Neuronal stem cell (in vitro differentiated cells): ENCODE measurements around the gene GGA1.

Source experiments
- DNase-seq: peaks from one replicate; pipeline ENCODE4 v3.0.0-alpha.2; 2013; ENCODE audit warnings: low spot score
- H2AFZ ChIP-seq: one replicate; pipeline ENCODE4 v1.6.1; 2013; ENCODE audit warnings: mild to moderate bottlenecking, low read length, inconsistent platforms
- H2AK5ac ChIP-seq: 2 replicates; pipeline ENCODE4 v1.6.1; 2013; ENCODE audit warnings: low read depth, mild to moderate bottlenecking, inconsistent platforms, low read length, moderate library complexity, mixed read lengths
- H2BK120ac ChIP-seq: 2 replicates; pipeline ENCODE4 v1.6.1; 2013; ENCODE audit warnings: low read depth, mild to moderate bottlenecking, inconsistent platforms, low read length, moderate library complexity, mixed read lengths
- H2BK12ac ChIP-seq: one replicate; pipeline ENCODE4 v1.6.1; 2013; ENCODE audit warnings: low read length, inconsistent platforms
- H2BK15ac ChIP-seq: 2 replicates; pipeline ENCODE4 v1.6.1; 2013; ENCODE audit warnings: mild to moderate bottlenecking, low read length, inconsistent platforms, mixed read lengths
- H2BK5ac ChIP-seq: one replicate; pipeline ENCODE4 v1.6.1; 2013; ENCODE audit warnings: inconsistent platforms, mild to moderate bottlenecking, low read length, moderate library complexity
- H3K14ac ChIP-seq: one replicate; pipeline ENCODE4 v1.6.1; 2013; ENCODE audit warnings: low read length, inconsistent platforms
- H3K18ac ChIP-seq: 2 replicates; pipeline ENCODE4 v1.6.1; 2013; ENCODE audit warnings: low read length, inconsistent platforms
- H3K23ac ChIP-seq: 2 replicates; pipeline ENCODE4 v1.6.1; 2013; ENCODE audit warnings: low read depth, mild to moderate bottlenecking, mixed read lengths, low read length, inconsistent platforms; ENCODE audit not compliant: poor library complexity
- H3K27ac ChIP-seq: replicated peaks from 3 replicates; pipeline ENCODE4 v1.5.1; 2013; ENCODE audit warnings: low read length, inconsistent platforms
- H3K27me3 ChIP-seq, 3 experiments: 2 replicates each; pipeline ENCODE4 v1.6.1; 2013; ENCODE audit warnings: low read length in 3 of 3, mild to moderate bottlenecking in 2 of 3, inconsistent platforms in 1 of 3, low read depth in 1 of 3, mixed read lengths in 1 of 3, moderate library complexity in 1 of 3; ENCODE audit not compliant: control insufficient read depth in 3 of 3, insufficient read depth in 3 of 3
- H3K36me3 ChIP-seq, 2 donors: replicated peaks in 1 of 2; 2 replicates each; pipeline ENCODE4 v1.6.1; 2013; ENCODE audit warnings: low read length in 2 of 2; ENCODE audit not compliant: control insufficient read depth in 2 of 2, insufficient read depth in 2 of 2
- H3K4ac ChIP-seq: 2 replicates; pipeline ENCODE4 v1.6.1; 2013; ENCODE audit warnings: inconsistent platforms, mild to moderate bottlenecking, low read length, moderate library complexity
- H3K4me1 ChIP-seq, 2 donors: 1 replicate in 1 of 2; 2 replicates in 1 of 2; pipeline ENCODE4 v1.6.1; 2013; ENCODE audit warnings: low read length in 2 of 2, low read depth in 1 of 2; ENCODE audit not compliant: control insufficient read depth in 2 of 2, insufficient read depth in 1 of 2
- H3K4me2 ChIP-seq: one replicate; pipeline ENCODE4 v1.6.1; 2013; ENCODE audit warnings: mild to moderate bottlenecking, low read length, inconsistent platforms; ENCODE audit not compliant: insufficient read depth, poor library complexity, severe bottlenecking
- H3K4me3 ChIP-seq, 2 donors: 2 replicates each; pipeline ENCODE4 v1.5.1; 2013; ENCODE audit warnings: low read length in 2 of 2, mild to moderate bottlenecking in 2 of 2, inconsistent platforms in 1 of 2, moderate library complexity in 1 of 2
- H3K79me1 ChIP-seq: one replicate; pipeline ENCODE4 v1.6.1; 2013; ENCODE audit warnings: low read depth, mild to moderate bottlenecking, inconsistent platforms, low read length, moderate library complexity
- H3K9ac ChIP-seq: one replicate; pipeline ENCODE4 v1.6.1; 2013; ENCODE audit warnings: mild to moderate bottlenecking, low read depth, low read length, inconsistent platforms; ENCODE audit not compliant: poor library complexity
- H3K9me3 ChIP-seq, 2 donors: replicated peaks in 1 of 2; 2 replicates each; pipeline versions ENCODE3 to v1.6.1; 2013; ENCODE audit warnings: low read length in 2 of 2, mild to moderate bottlenecking in 2 of 2, inconsistent platforms in 1 of 2, low read depth in 1 of 2, mixed read lengths in 1 of 2, moderate library complexity in 1 of 2; ENCODE audit not compliant: control insufficient read depth in 2 of 2, insufficient read depth in 1 of 2
- H4K8ac ChIP-seq: one replicate; pipeline ENCODE4 v1.6.1; 2013; ENCODE audit warnings: low read depth, mild to moderate bottlenecking, inconsistent platforms, low read length, moderate library complexity
- H4K91ac ChIP-seq: one replicate; pipeline ENCODE4 v1.6.1; 2013; ENCODE audit warnings: low read length, low read depth, mild to moderate bottlenecking, inconsistent platforms; ENCODE audit not compliant: poor library complexity
- WGBS, 2 donors: extraction: QIAGEN DNeasy Blood & Tissue Kit; methylation state at CpG; one replicate each; pipeline ENCODE4 v1.1.7; 2013; ENCODE audit warnings: missing lambda C conversion rate in 2 of 2, mixed read lengths in 1 of 2; ENCODE audit not compliant: insufficient read length in 2 of 2, insufficient replicate concordance in 1 of 2; ENCODE audit errors: extremely low coverage in 2 of 2; 5-methylcytosine and 5-hydroxymethylcytosine counted together

Gene GGA1

DNA sequence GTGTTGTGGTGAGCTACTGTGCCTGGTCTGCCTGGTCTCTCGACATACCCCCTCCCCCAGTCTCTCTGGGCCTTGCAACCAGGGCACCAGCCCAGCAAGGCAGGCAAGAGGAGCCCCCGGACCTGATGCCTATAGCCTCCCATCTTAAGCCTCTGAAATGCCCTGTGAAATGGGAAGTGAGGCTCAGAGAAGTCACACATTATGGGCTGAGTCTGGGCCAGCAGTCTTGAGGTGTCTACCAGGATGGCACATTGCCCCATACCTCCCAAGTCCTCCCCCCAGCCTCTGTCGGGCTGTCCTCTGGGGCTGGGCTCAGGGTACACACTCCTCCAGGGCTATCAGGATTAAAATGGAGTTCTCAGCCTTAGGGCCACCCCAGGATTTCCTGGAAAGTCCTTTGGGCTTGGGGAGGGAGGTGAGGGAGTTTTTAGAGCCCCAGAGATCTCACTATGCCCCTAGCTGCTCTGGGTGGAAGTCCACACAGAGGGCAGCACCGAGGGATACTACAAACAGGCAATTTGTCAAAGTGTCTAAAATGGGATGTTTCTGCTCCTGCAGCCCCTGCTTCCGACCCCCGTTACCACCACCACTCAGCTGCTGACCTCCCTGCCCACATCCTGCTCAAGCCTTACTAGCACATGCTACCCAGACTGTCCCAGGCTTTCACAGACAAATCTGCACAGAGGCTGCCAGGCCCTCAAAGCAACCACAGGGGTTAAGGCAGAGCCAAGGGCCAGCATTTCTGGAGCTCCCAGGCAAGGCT is 27.7 kb downstream of the GGA1 start:
- peaks cover 28 to 37% of the 10 kb centered on the region in 2 donors for H3K4me1 ChIP-seq
- no peaks in the 10 kb centered on the region for H3K9me3 ChIP-seq
- no peak overlapping the region for H3K4me3 ChIP-seq
- no CpG with 5 or more reads among the region's 6 CpGs for WGBS, 2 donors
- H3K27me3 ChIP-seq: no peaks in the 10 kb centered on the region
- H4K91ac ChIP-seq: no peak overlapping the region
- H3K27ac ChIP-seq: no peak overlapping the region
- no peak overlapping the region for H3K14ac ChIP-seq
- H3K23ac ChIP-seq: no peak overlapping the region
- no peak overlapping the region for H3K4me2 ChIP-seq
- H2AK5ac ChIP-seq: peak overlapping the region; percentile 63
- no peak overlapping the region for H3K18ac ChIP-seq
- H2AFZ ChIP-seq: no peak overlapping the region
- no peaks in the 10 kb centered on the region for H3K79me1 ChIP-seq
- H2BK120ac ChIP-seq: no peak overlapping the region
- no peak overlapping the region for H4K8ac ChIP-seq
- peak overlapping the region; percentile 3 for H3K9ac ChIP-seq
- peaks cover 4 to 19% of the 10 kb centered on the region in 2 donors for H3K36me3 ChIP-seq
- no peak overlapping the region for H2BK15ac ChIP-seq
- H2BK5ac ChIP-seq: peak overlapping the region; percentile 67
- H3K4ac ChIP-seq: no peak overlapping the region
- DNase-seq: no peak
- H2BK12ac ChIP-seq: no peak overlapping the region

DNA sequence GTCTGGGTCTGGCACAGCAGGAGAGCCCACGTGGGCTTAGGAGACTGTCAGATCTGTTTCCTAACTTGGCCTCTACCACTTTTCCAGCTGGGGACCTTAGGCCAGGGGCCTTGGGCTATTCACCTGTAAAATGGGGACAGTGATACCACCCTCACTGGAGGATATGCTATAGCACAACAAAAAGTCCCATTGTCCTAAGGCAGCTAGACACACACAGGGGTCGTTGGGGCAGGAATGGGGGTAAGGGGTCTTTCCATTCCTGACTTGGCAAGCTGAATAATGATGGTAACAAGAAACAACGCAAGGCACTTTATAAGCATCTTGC is 28.3 kb downstream of the GGA1 start:
- H3K4ac ChIP-seq: no peak overlapping the region
- WGBS, 2 donors: no CpG with 5 or more reads among the region's 3 CpGs

DNA sequence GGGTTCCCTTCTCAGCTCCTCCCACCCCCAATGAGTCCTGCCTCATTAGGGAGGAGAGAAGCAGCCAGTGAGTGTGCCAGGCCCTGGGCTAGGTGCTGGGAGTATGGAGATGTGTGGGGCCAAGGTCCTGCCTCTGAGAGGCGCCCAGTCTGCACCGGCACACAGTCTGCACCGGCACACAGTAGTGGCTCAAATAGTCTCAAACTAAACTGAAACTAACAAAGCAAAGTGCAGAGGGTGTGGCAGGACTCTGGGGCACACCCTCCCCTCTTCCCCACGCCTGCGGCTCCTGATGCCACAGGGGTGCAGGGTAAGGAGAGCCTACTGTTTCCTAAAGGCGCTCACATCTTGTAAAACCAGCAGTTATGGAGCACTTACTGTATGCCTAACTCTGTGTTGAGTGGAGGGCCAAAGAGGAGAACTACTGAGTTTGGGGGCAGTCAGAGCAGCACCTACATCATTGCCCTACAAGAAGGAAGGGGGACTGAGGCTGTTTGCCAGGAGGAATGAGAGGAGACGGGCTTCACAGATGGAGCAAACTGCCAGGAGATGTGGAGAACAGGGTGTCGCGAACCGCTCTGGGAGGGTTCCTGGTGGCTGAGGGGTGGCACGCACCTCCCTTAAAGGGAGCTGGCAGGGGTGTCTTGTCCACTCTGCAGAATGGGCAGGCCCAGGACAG is 29.9 kb downstream of the GGA1 start:
- Histone ChIP-seq H3K9ac (peak overlapping the region; percentile 50), H3K4me1 (peaks cover 24 to 30% of the 10 kb centered on the region in 2 donors), H2BK15ac (peak overlapping the region; percentile 98), H4K91ac (no peak overlapping the region), H4K8ac (no peak overlapping the region), H2BK5ac (no peak overlapping the region), H2AK5ac (peak overlapping the region; percentile 63), H3K4me3 (peak overlapping the region in 1 of 2 donors; percentile 58), H3K9me3 (no peaks in the 10 kb centered on the region), H3K79me1 (no peaks in the 10 kb centered on the region), H3K18ac (peak overlapping the region; percentile 86), H3K27me3 (no peaks in the 10 kb centered on the region), H3K4me2 (peak overlapping the region; percentile 80), H2BK120ac (no peak overlapping the region), H3K4ac (no peak overlapping the region), H2AFZ (peak overlapping the region; percentile 95), H3K14ac (no peak overlapping the region), H3K27ac (peak overlapping the region; percentile 28), H2BK12ac (no peak overlapping the region), H3K36me3 (peaks cover 1 to 12% of the 10 kb centered on the region in 2 donors), H3K23ac (no peak overlapping the region)
- WGBS, 2 donors: no CpG with 5 or more reads among the region's 11 CpGs
- no peak for DNase-seq

More for the DNA sequence above, 28.3 kb downstream of the GGA1 start:
- Histone ChIP-seq H2BK15ac (no peak overlapping the region), H3K14ac (no peak overlapping the region), H2BK120ac (no peak overlapping the region), H3K4me1 (peaks cover 28 to 37% of the 10 kb centered on the region in 2 donors), H2BK5ac (peak overlapping the region; percentile 67), H3K4me2 (no peak overlapping the region), H3K4me3 (no peak overlapping the region), H2AFZ (no peak overlapping the region), H3K36me3 (peaks cover 0 to 19% of the 10 kb centered on the region in 2 donors), H4K8ac (no peak overlapping the region), H3K9ac (peak overlapping the region; percentile 35), H3K18ac (no peak overlapping the region), H2AK5ac (peak overlapping the region; percentile 63), H3K23ac (no peak overlapping the region), H3K27ac (no peak overlapping the region), H3K27me3 (no peaks in the 10 kb centered on the region), H2BK12ac (no peak overlapping the region), H3K9me3 (no peaks in the 10 kb centered on the region), H4K91ac (no peak overlapping the region), H3K79me1 (no peaks in the 10 kb centered on the region)
- no peak for DNase-seq

DNA sequence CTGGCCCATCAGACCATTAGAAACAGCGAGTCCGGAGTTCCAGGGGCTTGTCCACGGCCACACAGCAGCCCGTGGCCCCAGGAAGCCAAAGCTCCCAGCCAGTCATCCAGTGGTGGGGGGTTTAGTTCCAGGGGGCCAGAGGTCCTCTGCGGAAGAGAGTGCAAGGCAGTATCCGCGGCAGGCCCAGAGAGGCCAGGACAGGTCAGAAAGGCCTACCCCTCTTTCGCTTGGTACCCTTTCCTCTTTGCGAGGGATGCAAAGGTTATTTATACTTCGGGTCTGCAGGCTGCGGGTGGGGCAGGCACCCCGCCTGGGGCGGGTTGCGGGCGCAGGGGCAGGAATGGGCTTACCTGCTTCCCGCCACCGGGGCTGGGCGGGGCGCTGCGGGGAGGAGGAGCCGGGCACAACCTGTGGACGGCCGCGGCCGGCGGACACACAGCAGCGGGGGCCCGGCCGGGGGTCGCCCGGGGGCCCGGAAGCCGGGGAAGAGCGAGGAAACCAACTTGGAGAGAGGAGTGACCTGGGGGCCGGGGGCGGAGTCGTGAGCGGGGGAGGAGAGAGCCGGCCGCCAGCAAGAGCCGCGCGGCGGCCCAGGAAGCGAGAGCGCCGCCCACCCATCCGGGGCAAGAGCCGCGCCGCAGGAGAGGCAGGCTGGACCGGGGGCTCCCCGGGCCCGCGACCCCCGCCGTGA is 30.6 kb downstream of the GGA1 start, which contains the start of gene SH3BP1:
SH3BP1 (plus strand) TSS at position 600 of the 691 bp plus-strand sequence. CDS start 119 bp downstream, outside the sequence.
- Histone ChIP-seq H3K4me2 (peak within 1 kb of the TSS; percentile 80), H2BK12ac (peak within 1 kb of the TSS; percentile 53), H3K4me3 (peak within 1 kb of the TSS; percentile 58 to 81), H2AK5ac (peak within 1 kb of the TSS; percentile 98), H2BK5ac (peak within 1 kb of the TSS; percentile 19), H3K14ac (peak within 1 kb of the TSS; percentile 49), H3K4ac (no peak within 1 kb of the TSS), H3K79me1 (no peaks in the 10 kb centered on the region), H3K23ac (peak within 1 kb of the TSS; percentile 90), H3K4me1 (peaks cover 19 to 25% of the 10 kb centered on the region in 2 donors), H3K18ac (peak within 1 kb of the TSS; percentile 96), H4K8ac (no peak within 1 kb of the TSS), H3K27me3 (no peaks in the 10 kb centered on the region), H3K9me3 (no peaks in the 10 kb centered on the region), H4K91ac (peak within 1 kb of the TSS; percentile 86), H3K9ac (peak within 1 kb of the TSS; percentile 94), H2BK120ac (peak within 1 kb of the TSS; percentile 35), H3K27ac (peak within 1 kb of the TSS; percentile 28), H3K36me3 (peaks cover 2 to 15% of the 10 kb centered on the region in 2 donors), H2AFZ (peak within 1 kb of the TSS; percentile 95), H2BK15ac (peak within 1 kb of the TSS; percentile 98)
- DNase-seq: no peak
- WGBS, 2 donors: no CpG with 5 or more reads among the region's 57 CpGs
